Kidney epithelial cell (primary cell): ENCODE measurements around the gene OR1M1. TPM values are rescaled to one million over a fixed set of nuclear protein-coding genes. Genes with fewer than 3 reads are reported as not detected.

Experiments
- DNase-seq: peaks from one replicate; pipeline ENCODE4 v3.0.0-alpha.2; 2010; ENCODE audit warnings: low read depth
- H3K27me3 ChIP-seq: 2 replicates; pipeline ENCODE4 v1.6.0; 2011; ENCODE audit warnings: low read length; ENCODE audit not compliant: control insufficient read depth, insufficient read depth
- H3K36me3 ChIP-seq: 2 replicates; pipeline ENCODE4 v1.5.1; 2011; ENCODE audit warnings: low read length; ENCODE audit not compliant: control insufficient read depth, insufficient read depth
- H3K4me3 ChIP-seq: 2 replicates; pipeline ENCODE4 v1.5.1; 2011; ENCODE audit warnings: low read depth, mild to moderate bottlenecking, control low read depth, low read length
- total RNA-seq: library from RNA; depleted of rRNA; stranded (reverse); fragments of >200 nt; gene quantifications from 2 replicates; pipeline ENCODE4 v1.2.3, GENCODE V29; 2015
- TF ChIP-seq, protein P1 (sequence below): IDR thresholded peaks from 2 replicates; pipeline ENCODE4 v1.5.1; 2011; ENCODE audit warnings: mild to moderate bottlenecking, moderate library complexity, low read length, control low read depth, inconsistent platforms; ENCODE audit not compliant: insufficient read depth, poor library complexity, severe bottlenecking

OR1M1 gene
- total RNA-seq, 1 donor from 2014 or later = not detected

DNA sequence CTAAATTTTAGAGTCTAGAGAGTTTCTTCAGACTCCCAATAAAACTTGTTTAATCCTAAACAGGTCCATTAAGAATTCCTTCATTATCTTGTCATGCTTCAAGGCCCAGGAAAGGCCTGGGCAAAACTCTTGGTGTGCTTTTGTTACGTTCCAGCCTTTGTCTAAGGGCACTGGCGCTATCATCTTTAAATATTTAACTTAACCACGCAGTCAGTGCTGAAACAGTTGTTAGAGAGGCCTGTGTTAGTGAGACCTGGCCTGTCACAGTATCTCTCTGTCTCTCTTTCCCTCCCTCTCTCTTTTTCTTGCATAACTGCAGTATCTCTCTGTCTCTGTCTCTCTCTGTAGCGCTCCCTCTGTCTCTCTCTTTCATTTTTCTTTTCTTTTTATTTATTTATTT, 8.2 kb upstream of the OR1M1 start:
- H3K27me3 ChIP-seq = no peaks in the 10 kb centered on the region
- DNase-seq = no peak
- TF ChIP-seq, protein P1, sequence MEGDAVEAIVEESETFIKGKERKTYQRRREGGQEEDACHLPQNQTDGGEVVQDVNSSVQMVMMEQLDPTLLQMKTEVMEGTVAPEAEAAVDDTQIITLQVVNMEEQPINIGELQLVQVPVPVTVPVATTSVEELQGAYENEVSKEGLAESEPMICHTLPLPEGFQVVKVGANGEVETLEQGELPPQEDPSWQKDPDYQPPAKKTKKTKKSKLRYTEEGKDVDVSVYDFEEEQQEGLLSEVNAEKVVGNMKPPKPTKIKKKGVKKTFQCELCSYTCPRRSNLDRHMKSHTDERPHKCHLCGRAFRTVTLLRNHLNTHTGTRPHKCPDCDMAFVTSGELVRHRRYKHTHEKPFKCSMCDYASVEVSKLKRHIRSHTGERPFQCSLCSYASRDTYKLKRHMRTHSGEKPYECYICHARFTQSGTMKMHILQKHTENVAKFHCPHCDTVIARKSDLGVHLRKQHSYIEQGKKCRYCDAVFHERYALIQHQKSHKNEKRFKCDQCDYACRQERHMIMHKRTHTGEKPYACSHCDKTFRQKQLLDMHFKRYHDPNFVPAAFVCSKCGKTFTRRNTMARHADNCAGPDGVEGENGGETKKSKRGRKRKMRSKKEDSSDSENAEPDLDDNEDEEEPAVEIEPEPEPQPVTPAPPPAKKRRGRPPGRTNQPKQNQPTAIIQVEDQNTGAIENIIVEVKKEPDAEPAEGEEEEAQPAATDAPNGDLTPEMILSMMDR = no peak
- no peaks in the 10 kb centered on the region for H3K36me3 ChIP-seq
- H3K4me3 ChIP-seq = no peak overlapping the region

DNA sequence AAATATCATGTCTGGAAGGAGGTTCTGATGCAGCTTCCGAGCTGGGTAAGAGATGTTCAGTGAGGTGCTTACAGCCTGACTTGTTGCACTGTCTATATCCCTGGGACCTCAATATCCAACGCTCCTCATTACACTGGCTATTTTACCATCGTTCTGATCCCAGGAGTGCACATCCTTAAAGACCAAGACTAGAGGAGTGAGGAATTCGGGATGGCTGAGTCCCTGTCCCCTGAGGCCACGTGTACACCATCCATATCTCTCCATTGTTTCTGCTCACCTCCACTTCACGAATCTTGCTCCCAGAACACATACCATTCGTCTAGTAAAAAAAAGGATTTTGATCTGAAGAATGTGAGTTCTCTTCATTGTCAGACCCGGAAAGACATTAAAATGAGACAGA, 20.5 kb downstream of the OR1M1 start, which contains the start of gene OR7G2:
OR7G2 (minus strand) TSS at position 101 of the 400 bp plus-strand sequence. CDS start 4,232 bp downstream, outside the sequence.
- no peak within 1 kb of the TSS for H3K4me3 ChIP-seq
- no peaks in the 10 kb centered on the region for H3K27me3 ChIP-seq
- no peak for DNase-seq
- TF ChIP-seq, protein P1 = no peak
- no peaks in the 10 kb centered on the region for H3K36me3 ChIP-seq

DNA sequence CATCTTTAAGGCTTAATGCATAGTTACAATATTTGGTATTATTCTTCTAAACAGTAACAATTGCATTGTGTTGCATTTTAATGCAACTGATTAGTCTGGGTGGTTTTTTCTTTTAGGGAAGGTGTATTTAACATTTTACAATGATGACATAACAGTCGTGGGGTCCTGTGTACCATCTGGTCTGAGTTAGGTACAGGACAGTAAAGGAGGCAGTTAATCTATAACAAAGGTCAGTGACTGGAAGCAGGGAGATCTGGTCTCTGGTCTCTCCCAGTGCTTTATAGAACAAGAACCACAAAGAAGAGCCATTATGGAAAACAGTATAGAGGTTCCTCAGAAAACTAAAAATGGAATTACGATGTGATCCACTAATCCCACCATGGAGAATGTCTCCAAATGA, 23.1 kb downstream of the OR1M1 start:
- Histone ChIP-seq H3K27me3 (no peaks in the 10 kb centered on the region), H3K36me3 (no peaks in the 10 kb centered on the region), H3K4me3 (no peak overlapping the region)
- TF ChIP-seq, protein P1 = no peak
- no peak for DNase-seq

DNA sequence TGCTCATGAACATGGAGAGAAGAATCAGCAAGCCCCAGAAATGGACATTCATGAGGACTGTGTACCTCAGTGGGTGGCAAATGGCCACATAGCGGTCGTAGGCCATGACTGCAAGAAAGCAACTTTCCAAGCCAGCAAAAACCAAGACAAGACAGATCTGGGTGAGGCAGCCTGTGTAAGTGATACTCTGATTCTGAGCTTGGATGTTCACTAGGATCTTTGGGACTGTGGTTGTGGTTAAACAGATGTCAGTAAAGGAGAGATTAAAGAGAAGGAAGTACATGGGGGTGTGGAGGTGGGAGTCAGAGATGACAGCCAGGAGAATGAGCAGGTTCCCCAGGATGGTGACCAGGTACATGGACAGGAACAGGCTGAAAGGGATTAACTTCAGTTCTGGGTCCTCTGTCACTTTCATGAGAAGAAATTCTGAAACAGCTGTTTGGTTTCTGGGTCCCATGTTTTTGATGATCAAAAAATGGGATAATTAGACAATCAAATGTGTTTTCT, 28.5 kb downstream of the OR1M1 start, which contains the start of gene OR7G1:
OR7G1 (minus strand) TSS at position 457 of the 507 bp plus-strand sequence; CDS start at position 457, 0 bp downstream.
- Histone ChIP-seq H3K36me3 (no peaks in the 10 kb centered on the region), H3K4me3 (no peak within 1 kb of the TSS), H3K27me3 (no peaks in the 10 kb centered on the region)
- DNase-seq = no peak
- TF ChIP-seq, protein P1 = no peak

DNA sequence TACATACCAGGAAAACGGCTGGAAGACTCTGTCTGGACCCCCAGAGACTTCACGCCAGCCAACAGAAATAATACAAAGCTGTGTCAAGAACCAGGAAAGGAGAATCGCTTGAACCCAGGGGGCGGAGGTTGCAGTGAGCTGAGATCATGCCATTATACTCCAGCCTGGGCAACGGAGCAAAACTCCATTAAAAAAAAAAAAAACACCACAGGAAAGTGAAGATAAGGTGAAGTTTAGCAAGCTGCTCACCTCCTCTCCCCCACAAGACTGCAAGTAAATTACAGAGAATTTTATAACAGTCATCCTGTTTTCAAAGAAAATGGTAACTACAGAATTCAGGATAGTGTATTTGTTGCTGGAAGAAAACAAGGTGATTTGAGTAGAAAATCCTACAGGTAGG, 29.7 kb downstream of the OR1M1 start:
- TF ChIP-seq, protein P1 = no peak
- no peaks in the 10 kb centered on the region for H3K36me3 ChIP-seq
- H3K4me3 ChIP-seq = no peak overlapping the region
- H3K27me3 ChIP-seq = no peaks in the 10 kb centered on the region
- no peak for DNase-seq

DNA sequence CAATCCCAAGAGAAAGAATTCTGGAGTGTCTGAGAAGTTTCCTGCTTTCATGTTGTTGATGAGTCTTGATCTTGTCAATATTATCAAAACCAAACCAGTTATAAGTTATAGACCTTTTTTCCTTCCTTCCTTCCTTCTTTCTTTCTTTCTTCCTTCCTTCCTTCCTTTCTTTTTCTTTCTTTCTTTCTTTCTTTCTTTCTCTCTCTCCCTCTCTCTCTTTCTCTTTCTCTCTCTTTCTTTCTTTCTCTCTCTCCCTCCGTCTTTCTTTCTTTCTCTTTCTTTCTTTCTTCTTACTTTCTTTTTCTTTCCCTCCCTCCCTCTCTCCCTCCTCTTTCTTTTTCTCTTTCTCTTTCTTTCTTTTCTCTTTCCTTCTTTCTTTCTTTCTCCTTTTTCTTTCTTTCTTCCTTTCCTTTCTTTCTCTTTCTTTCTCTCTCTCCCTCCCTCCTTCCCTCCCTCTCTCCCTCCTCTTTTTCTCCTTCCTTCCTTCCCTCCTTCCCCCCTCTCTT, 40.1 kb downstream of the OR1M1 start, which contains the start of gene OR7G3:
OR7G3 (minus strand) TSS at position 51 of the 506 bp plus-strand sequence; CDS start at position 51, 0 bp downstream.
- no peak for DNase-seq
- H3K36me3 ChIP-seq = no peaks in the 10 kb centered on the region
- TF ChIP-seq, protein P1 = no peak

More for the DNA sequence above, 40.1 kb downstream of the OR1M1 start, which contains the start of gene OR7G3:
- no peaks in the 10 kb centered on the region for H3K27me3 ChIP-seq
- no peak within 1 kb of the TSS for H3K4me3 ChIP-seq
